Upper lobe of left lung (tissue), 6 donors: ENCODE measurements around the gene ORM2. TPM values are rescaled to one million over a fixed set of nuclear protein-coding genes. Genes with fewer than 3 reads are reported as not detected.

Source experiments
- ATAC-seq, 2 donors: fragments of 200-7000 bp; cut with Tn5 transposase; one replicate each; pipeline ENCODE4 v1.9.1; 2022; ENCODE audit warnings: mild to moderate bottlenecking in 2 of 2, moderate library complexity in 2 of 2; ENCODE audit not compliant: low FRiP score in 2 of 2
- DNase-seq, 2 donors: peaks; one replicate each; pipeline ENCODE4 v3.0.0-alpha.2; 2019 to 2020
- H3K27ac ChIP-seq, 4 donors: fragments of 200-600 bp; sonication (generic); one replicate each; pipeline ENCODE4 v1.5.1; 2016 to 2019
- H3K27me3 ChIP-seq, 4 donors: fragments of 200-600 bp; sonication (generic); one replicate each; pipeline ENCODE4 v1.5.1; 2017 to 2019
- H3K36me3 ChIP-seq, 4 donors: fragments of 200-600 bp; sonication (generic); one replicate each; pipeline ENCODE4 v1.5.1; 2016 to 2019
- H3K4me1 ChIP-seq, 4 donors: fragments of 200-600 bp; sonication (generic); one replicate each; pipeline ENCODE4 v1.5.1; 2018 to 2019
- H3K4me3 ChIP-seq, 4 donors: fragments of 200-600 bp; sonication (generic); one replicate each; pipeline ENCODE4 v1.5.1; 2017 to 2019; ENCODE audit warnings: mild to moderate bottlenecking in 2 of 4, moderate library complexity in 1 of 4
- H3K9me3 ChIP-seq, 4 donors: fragments of 200-600 bp; sonication (generic); one replicate each; pipeline ENCODE4 v1.5.1; 2018 to 2019
- CTCF ChIP-seq, 6 experiments: fragments of 450-650 bp in 4 of 6; fragments of 200-600 bp in 2 of 6; sonication (generic) in 2 of 6; IDR thresholded peaks; one replicate each; pipeline ENCODE4 v1.5.1; 2016 to 2019; ENCODE audit warnings: antibody characterized with exemption in 6 of 6
- EP300 ChIP-seq, 4 donors: sonication (generic); formaldehyde crosslinking; IDR thresholded peaks; one replicate each; pipeline ENCODE4 v1.5.1; 2017; ENCODE audit warnings: antibody characterized with exemption in 4 of 4, control low read depth in 2 of 4
- POLR2A ChIP-seq, 4 donors: fragments of 450-650 bp; IDR thresholded peaks; one replicate each; pipeline ENCODE4 v1.5.1; 2016 to 2017; ENCODE audit warnings: antibody characterized with exemption in 4 of 4, mild to moderate bottlenecking in 2 of 4
- POLR2AphosphoS5 ChIP-seq, 2 donors: sonication (generic); formaldehyde crosslinking; IDR thresholded peaks; one replicate each; pipeline ENCODE4 v1.5.1; 2017; ENCODE audit warnings: antibody characterized with exemption in 2 of 2
- WGBS, 2 donors: methylation state at CpG; one replicate each; pipeline ENCODE4 v1.1.5; 2017 to 2018; 5-methylcytosine and 5-hydroxymethylcytosine counted together
- total RNA-seq, 6 donors: library from RNA; depleted of rRNA in 4 of 6; stranded (reverse); fragments of >200 nt in 4 of 6; gene quantifications; one replicate each; pipeline versions ENCODE4 v1.1.0 to v1.2.1, GENCODE V29; 2016 to 2021
- donor health status: DM: no; HTN: no; CAD: no; lungs with moderate emphysema.
- donor health status: DM: no; HTN: yes; CAD: no; lungs with severe emphysema.

The ORM2 gene
- total RNA-seq, 6 donors from 2014 or later = 2.2 to 5.5 (median 4.0) TPM; not detected in 2

- TF ChIP-seq EP300 (IDR thresholded peaks at IDR 0.05) = no peak
- TF ChIP-seq POLR2A (IDR thresholded peaks at IDR 0.05) = no peak
- peak; percentile 64 to 79 (median 71) for TF ChIP-seq CTCF (IDR thresholded peaks at IDR 0.05)
- ATAC-seq (peak; percentile 58 to 73), DNase-seq (peak; percentile 61 to 88)
- H3K4me1 ChIP-seq = no peaks in the 10 kb centered on the region
- H3K27me3 ChIP-seq = no peaks in the 10 kb centered on the region
- no peaks in the 10 kb centered on the region for H3K9me3 ChIP-seq
- no peak overlapping the region for H3K4me3 ChIP-seq
- 65 to 89% methylated on average over 9 to 15 of the region's 16 CpGs for WGBS, 2 donors
- peaks cover 38 to 100% (median 87%) of the 10 kb centered on the region in 4 donors for H3K36me3 ChIP-seq
- no peak overlapping the region for H3K27ac ChIP-seq
These were observed 9.7 kb downstream of the ORM2 start for GRCh38 chr9:114339130-114339908.

- no peaks in the 10 kb centered on the region for H3K27me3 ChIP-seq
- H3K9me3 ChIP-seq = no peaks in the 10 kb centered on the region
- H3K27ac ChIP-seq = no peak overlapping the region
- peaks cover 56 to 100% (median 95%) of the 10 kb centered on the region in 4 donors for H3K36me3 ChIP-seq
- DNase-seq = no peak
- WGBS, 2 donors = 90 to 93% methylated on average over 8 to 12 of the region's 12 CpGs
- H3K4me3 ChIP-seq = no peak overlapping the region
- no peaks in the 10 kb centered on the region for H3K4me1 ChIP-seq
- ATAC-seq = no peak
- TF ChIP-seq CTCF (IDR thresholded peaks at IDR 0.05) (no peak), POLR2A (IDR thresholded peaks at IDR 0.05) (no peak), EP300 (IDR thresholded peaks at IDR 0.05) (no peak)
These were observed 11.6 kb downstream of the ORM2 start for GRCh38 chr9:114341152-114341830.

- H3K4me1 ChIP-seq = no peaks in the 10 kb centered on the region
- ATAC-seq (no peak), DNase-seq (no peak)
- H3K27me3 ChIP-seq = no peaks in the 10 kb centered on the region
- no peaks in the 10 kb centered on the region for H3K9me3 ChIP-seq
- no peak overlapping the region for H3K27ac ChIP-seq
- peaks cover 60 to 100% (median 95%) of the 10 kb centered on the region in 4 donors for H3K36me3 ChIP-seq
- H3K4me3 ChIP-seq = no peak overlapping the region
- TF ChIP-seq CTCF (IDR thresholded peaks at IDR 0.05) = no peak
- TF ChIP-seq POLR2AphosphoS5 (IDR thresholded peaks at IDR 0.05) = no peak
- no peak for TF ChIP-seq EP300 (IDR thresholded peaks at IDR 0.05)
- no peak for TF ChIP-seq POLR2A (IDR thresholded peaks at IDR 0.05)
- 97 to 100% methylated on average over 4 of the region's 4 CpGs for WGBS, 2 donors
These were observed 12.3 kb downstream of the ORM2 start for GRCh38 chr9:114341991-114342390.

GRCh38 chr9:114342755-114343440 lies 13.2 kb downstream of the ORM2 start:
- no peak for TF ChIP-seq CTCF (IDR thresholded peaks at IDR 0.05)
- no peak for TF ChIP-seq POLR2A (IDR thresholded peaks at IDR 0.05)
- TF ChIP-seq EP300 (IDR thresholded peaks at IDR 0.05) = no peak
- no peak for TF ChIP-seq POLR2AphosphoS5 (IDR thresholded peaks at IDR 0.05)
- Histone ChIP-seq H3K9me3 (no peaks in the 10 kb centered on the region), H3K4me3 (no peak overlapping the region), H3K36me3 (peaks cover 57 to 100% (median 95%) of the 10 kb centered on the region in 4 donors), H3K27me3 (no peaks in the 10 kb centered on the region), H3K27ac (no peak overlapping the region), H3K4me1 (no peaks in the 10 kb centered on the region)
- ATAC-seq = no peak
- whole genome bisulfite sequencing, 2 donors = 94 to 98% methylated on average over 3 to 5 of the region's 5 CpGs
- no peak for DNase-seq
